A549 (cell line): Measurements from ENCODE around the gene TLE1. TPM values are rescaled to one million over a fixed set of nuclear protein-coding genes. Genes with fewer than 3 reads are reported as not detected.

Experiments
- ATAC-seq, 2 experiments: fragments of 200-7000 bp in 1 of 2; fragments of >200 bp in 1 of 2; cut with Nextera tagmentation in 1 of 2; cut with Tn5 transposase in 1 of 2; 3 replicates each; pipeline versions ENCODE4 v1.8.0 to v1.9.1; 2018 to 2020; ENCODE audit warnings: mild to moderate bottlenecking in 1 of 2, moderate library complexity in 1 of 2
- CTCF ChIA-PET: fragments of 300-600 bp; sonication (Branson Sonifier 250); formaldehyde crosslinking; extraction: SDS; loops from one replicate; lab custom pipeline; 2021; ENCODE audit warnings: antibody characterized with exemption, inconsistent platforms; lab: Yijun Ruan, JAX
- POLR2A ChIA-PET: fragments of 350-600 bp; formaldehyde crosslinking; extraction: SDS; loops from one replicate; lab custom pipeline; 2021; ENCODE audit warnings: antibody characterized with exemption, inconsistent platforms; lab: Yijun Ruan, JAX
- DNase-seq, 2 experiments: peaks; one replicate each; pipeline versions ENCODE4 v3.0.0 to v3.0.0-alpha.2; 2011 to 2016; ENCODE audit warnings: low read depth in 1 of 2, low spot score in 1 of 2
- FAIRE-seq: peaks from 2 replicates; lab custom pipeline; 2011; peaks lifted over from hg19 to GRCh38; lab: Jason Lieb, UNC
- H3K27ac ChIP-seq, 2 experiments: fragments of >200 bp; sonication (Bioruptor Twin); formaldehyde crosslinking; 3 replicates each; pipeline ENCODE4 v1.5.1; 2016 to 2017
- H3K4me1 ChIP-seq: fragments of >200 bp; sonication (Bioruptor Twin); formaldehyde crosslinking; 3 replicates; pipeline ENCODE4 v1.6.1; 2016
- H3K4me2 ChIP-seq: fragments of >200 bp; sonication (Bioruptor Twin); formaldehyde crosslinking; 3 replicates; pipeline ENCODE4 v1.6.1; 2016
- H3K4me3 ChIP-seq: fragments of >200 bp; sonication (Bioruptor Twin); formaldehyde crosslinking; 3 replicates; pipeline ENCODE4 v1.5.1; 2016
- H3K9me3 ChIP-seq: fragments of >200 bp; sonication (Bioruptor Twin); formaldehyde crosslinking; 3 replicates; pipeline ENCODE4 v1.6.1; 2016
- CBX2 ChIP-seq: fragments of 200-600 bp; sonication (generic); IDR thresholded peaks from 2 replicates; pipeline ENCODE4 v1.6.1; 2016; ENCODE audit warnings: low read depth, mild to moderate bottlenecking, borderline replicate concordance
- CHD4 ChIP-seq: fragments of 200-600 bp; sonication (generic); IDR thresholded peaks from 2 replicates; pipeline ENCODE4 v1.6.1; 2016; ENCODE audit warnings: antibody characterized with exemption, mild to moderate bottlenecking, borderline replicate concordance
- CTCF ChIP-seq: fragments of >200 bp; sonication (Bioruptor Twin); formaldehyde crosslinking; IDR thresholded peaks from 3 replicates; pipeline ENCODE4 v1.5.1; 2016
- EHF ChIP-seq: fragments of 250-450 bp; sonication (Bioruptor Pico); IDR thresholded peaks from 2 replicates; pipeline ENCODE4 v1.5.0; 2020; ENCODE audit warnings: mild to moderate bottlenecking
- ELK1 ChIP-seq: fragments of 150-350 bp; IDR thresholded peaks from 2 replicates; pipeline ENCODE4 v1.6.1; 2014; ENCODE audit warnings: low read depth, mild to moderate bottlenecking, low read length
- EP300 ChIP-seq, 2 experiments: fragments of >200 bp; sonication (Bioruptor Twin); formaldehyde crosslinking; IDR thresholded peaks; 2 replicates in 1 of 2; 3 replicates in 1 of 2; pipeline ENCODE4 v1.6.1; 2016 to 2017
- HDAC2 ChIP-seq: fragments of 200-600 bp; sonication (generic); IDR thresholded peaks from 2 replicates; pipeline ENCODE4 v1.6.1; 2016
- HES2 ChIP-seq: fragments of >200 bp; sonication (Bioruptor Twin); formaldehyde crosslinking; IDR thresholded peaks from 2 replicates; pipeline ENCODE4 v1.6.1; 2016
- HEYL ChIP-seq: fragments of 250-450 bp; sonication (Bioruptor Pico); IDR thresholded peaks from 2 replicates; pipeline ENCODE4 v1.8.0; 2021; ENCODE audit warnings: mild to moderate bottlenecking, moderate library complexity
- HMGXB4 ChIP-seq: fragments of 250-450 bp; sonication (Bioruptor Pico); IDR thresholded peaks from 2 replicates; pipeline ENCODE4 v1.5.0; 2021; ENCODE audit warnings: mild to moderate bottlenecking, moderate library complexity, borderline replicate concordance
- HOXB13 ChIP-seq: fragments of 250-450 bp; sonication (Bioruptor Pico); IDR thresholded peaks from 2 replicates; pipeline ENCODE4 v1.5.0; 2020; ENCODE audit warnings: low read depth, mild to moderate bottlenecking, moderate library complexity
- HOXB5 ChIP-seq: fragments of 250-450 bp; sonication (Bioruptor Pico); IDR thresholded peaks from 2 replicates; pipeline ENCODE4 v1.5.0; 2020; ENCODE audit warnings: mild to moderate bottlenecking, moderate library complexity
- JUNB ChIP-seq: fragments of >200 bp; sonication (Bioruptor Twin); formaldehyde crosslinking; IDR thresholded peaks from 2 replicates; pipeline ENCODE4 v1.6.1; 2016
- KDM1A ChIP-seq: fragments of 200-600 bp; sonication (generic); IDR thresholded peaks from 2 replicates; pipeline ENCODE4 v1.6.1; 2016; ENCODE audit warnings: low read depth, mild to moderate bottlenecking
- MAFK ChIP-seq: fragments of 450-650 bp; IDR thresholded peaks from 2 replicates; pipeline ENCODE4 v1.6.1; 2014; ENCODE audit not compliant: partially characterized antibody
- MAX ChIP-seq: IDR thresholded peaks from 2 replicates; pipeline ENCODE4 v1.6.1; 2012
- NFE2L2 ChIP-seq: fragments of 150-350 bp; conservative IDR thresholded peaks from 2 replicates; pipeline ENCODE4 v1.6.1; 2014; ENCODE audit warnings: low read length
- NR3C1 ChIP-seq: fragments of >200 bp; sonication (Bioruptor Twin); formaldehyde crosslinking; IDR thresholded peaks from 3 replicates; pipeline ENCODE4 v1.6.1; 2017
- PBX3 ChIP-seq: IDR thresholded peaks from 2 replicates; pipeline ENCODE4 v1.6.1; 2012
- PHF8 ChIP-seq: fragments of 200-600 bp; sonication (generic); IDR thresholded peaks from 2 replicates; pipeline ENCODE4 v1.6.1; 2016; ENCODE audit warnings: low read depth, mild to moderate bottlenecking, antibody characterized with exemption, moderate library complexity, borderline replicate concordance
- POLR2AphosphoS2 ChIP-seq: conservative IDR thresholded peaks from 2 replicates; pipeline ENCODE4 v1.6.1; 2012; ENCODE audit warnings: low read length, improper control_type of control experiment, inconsistent platforms
- TP53 ChIP-seq: fragments of 250-450 bp; sonication (Bioruptor Pico); IDR thresholded peaks from 2 replicates; pipeline ENCODE4 v1.5.0; 2021; ENCODE audit warnings: mild to moderate bottlenecking, moderate library complexity
- ZC3H11A ChIP-seq: fragments of 450-650 bp; IDR thresholded peaks from 2 replicates; pipeline ENCODE4 v1.6.1; 2014; ENCODE audit warnings: antibody characterized with exemption, mild to moderate bottlenecking
- ZFP36 ChIP-seq: fragments of 450-650 bp; IDR thresholded peaks from 2 replicates; pipeline ENCODE4 v1.6.1; 2014; ENCODE audit warnings: borderline replicate concordance; ENCODE audit not compliant: partially characterized antibody
- ZSCAN20 ChIP-seq: fragments of 250-450 bp; sonication (Bioruptor Pico); IDR thresholded peaks from 2 replicates; pipeline ENCODE4 v1.8.0; 2022; ENCODE audit warnings: mild to moderate bottlenecking, moderate library complexity
- WGBS: methylation state at CpG from one replicate; pipeline ENCODE4 v1.1.6; 2017; ENCODE audit errors: missing lambda C conversion rate; 5-methylcytosine and 5-hydroxymethylcytosine counted together
- polyA plus RNA-seq, 4 experiments: library from polyadenylated mRNA; depleted of rRNA in 3 of 4; stranded (reverse); fragments of >200 nt; fragmentation: RNase III in 1 of 4; extraction: RNeasy Plus Mini Kit Qiagen cat#74134 plus additional on column Dnase treatment in 1 of 4; gene quantifications; 2 replicates in 3 of 4; 3 replicates in 1 of 4; pipeline ENCODE4 v1.2.3, GENCODE V29; 2011 to 2017

The TLE1 gene
- polyA plus RNA-seq, 2 of the 4 experiments (the other 2 are of a cell fraction): 45.8 to 117 TPM

- Histone ChIP-seq H3K4me3 (no peak overlapping the region), H3K4me2 (no peak overlapping the region), H3K9me3 (no peaks in the 10 kb centered on the region), H3K4me1 (peaks cover 67% of the 10 kb centered on the region), H3K27ac (peak overlapping the region; percentile 77 to 83)
- no peak for DNase-seq
- POLR2A ChIA-PET: no interaction called here
- WGBS: 89% methylated on average over 13 of the region's 13 CpGs
- CTCF ChIA-PET: no interaction called here
- ATAC-seq: no peak
- TF ChIP-seq HEYL (CRISPR knock-in tag): no peak
- no peak for TF ChIP-seq TP53 (CRISPR knock-in tag)
- no peak for TF ChIP-seq EP300 (IDR thresholded peaks at IDR 0.05)
- no peak for TF ChIP-seq HMGXB4 (CRISPR knock-in tag)
- no peak for TF ChIP-seq HOXB13 (CRISPR knock-in tag)
- no peak for TF ChIP-seq CTCF
- TF ChIP-seq MAX: no peak
- no peak for TF ChIP-seq PBX3
- TF ChIP-seq CBX2: no peak
- no peak for TF ChIP-seq ELK1
- no peak for TF ChIP-seq KDM1A
- TF ChIP-seq ZFP36: no peak
- TF ChIP-seq HES2: no peak
- TF ChIP-seq EHF (CRISPR knock-in tag): no peak
- FAIRE-seq: no peak
These were observed 128.3 kb downstream of the TLE1 start for GRCh38 chr9:81560851-81561732.

- Histone ChIP-seq H3K4me3 (no peak overlapping the region), H3K4me1 (peaks cover 57% of the 10 kb centered on the region), H3K9me3 (no peaks in the 10 kb centered on the region), H3K27ac (peak overlapping the region; percentile 77 to 83), H3K4me2 (peak overlapping the region; percentile 53)
- WGBS: 3% methylated on average over 4 of the region's 4 CpGs
- ATAC-seq (peak; percentile 75 to 91), DNase-seq (peak; percentile 51 to 77), FAIRE-seq (peak; percentile 7)
- ChIA-PET POLR2A (interaction anchor here (1.5 kb wide), 1 partner anchor 29 kb away, joined by 4 read pairs; no protein-coding TSS in a partner anchor), CTCF (no interaction called here)
- no peak for TF ChIP-seq HMGXB4 (CRISPR knock-in tag)
- TF ChIP-seq PHF8: no peak
- no peak for TF ChIP-seq CTCF
- TF ChIP-seq NR3C1: no peak
- 0 out of 2 replicates have a peak, but pooled peaks have one; percentile 30 for TF ChIP-seq HOXB5 (CRISPR knock-in tag)
- TF ChIP-seq NFE2L2: no peak
- no peak for TF ChIP-seq POLR2AphosphoS2
- TF ChIP-seq ZSCAN20 (CRISPR knock-in tag): no peak
- no peak for TF ChIP-seq CHD4
- TF ChIP-seq MAFK: no peak
- TF ChIP-seq JUNB: 0 out of 2 replicates have a peak, but pooled peaks have one; percentile 38
- no peak for TF ChIP-seq HDAC2
- no peak for TF ChIP-seq ZC3H11A
- no peak for TF ChIP-seq TP53 (CRISPR knock-in tag)
These were observed 129.6 kb downstream of the TLE1 start for GRCh38 chr9:81559709-81560108.
